HepG2 (cell line): ENCODE data around the gene SCAF4. TPM values are rescaled to one million over a fixed set of nuclear protein-coding genes. Genes with fewer than 3 reads are reported as not detected.

ENCODE experiments used
- ATAC-seq: fragments of 200-7000 bp; cut with Tn5 transposase; 3 replicates; pipeline ENCODE4 v1.9.1; 2020; ENCODE audit warnings: mild to moderate bottlenecking, moderate library complexity
- BruUV-seq: library from RNA; stranded (reverse); fragments of 400-500 nt; replicated peaks from 2 replicates; lab custom pipeline; 2021; lab: Mats Ljungman, UMichigan
- CTCF ChIA-PET: fragments of 300-600 bp; formaldehyde crosslinking; extraction: SDS; loops from one replicate; lab custom pipeline; 2021; ENCODE audit warnings: low total read pairs, inconsistent platforms, low intra/inter-chr PET ratio; lab: Yijun Ruan, JAX
- POLR2A ChIA-PET: fragments of 350-600 bp; sonication (Branson Sonifier 250); formaldehyde crosslinking; loops from one replicate; lab custom pipeline; 2020; ENCODE audit warnings: antibody characterized with exemption, inconsistent platforms; lab: Yijun Ruan, JAX
- DNase-seq: peaks from one replicate; pipeline ENCODE4 v3.0.0-alpha.2; 2015; ENCODE audit warnings: low spot score
- FAIRE-seq: peaks from 3 replicates; lab custom pipeline; 2011; peaks lifted over from hg19 to GRCh38; lab: Jason Lieb, UNC
- H2AFZ ChIP-seq: one replicate; pipeline ENCODE4 v1.6.1; 2011; ENCODE audit warnings: low read length, inconsistent platforms
- H3K27ac ChIP-seq: fragments of 300-600 bp; 3 replicates; pipeline ENCODE4 v1.8.0; 2011; ENCODE audit warnings: mixed run types, mild to moderate bottlenecking, mixed read lengths, low read length, inconsistent platforms; ENCODE audit not compliant: insufficient read depth; ENCODE audit errors: extremely low read length
- H3K27me3 ChIP-seq, 2 experiments: fragments of 200-600 bp in 1 of 2; 2 replicates in 1 of 2; 3 replicates in 1 of 2; pipeline versions ENCODE4 v1.6.0 to v1.8.0; 2011; ENCODE audit warnings: low read length in 2 of 2, mild to moderate bottlenecking in 2 of 2, moderate library complexity in 2 of 2, inconsistent platforms in 1 of 2; ENCODE audit not compliant: insufficient read depth in 2 of 2, control insufficient read depth in 1 of 2
- H3K36me3 ChIP-seq, 2 experiments: fragments of 200-600 bp in 1 of 2; replicated peaks in 1 of 2; 2 replicates in 1 of 2; 3 replicates in 1 of 2; pipeline versions ENCODE4 v1.5.1 to v1.8.0; 2011; ENCODE audit warnings: low read length in 2 of 2, inconsistent platforms in 1 of 2; ENCODE audit not compliant: insufficient read depth in 2 of 2, control insufficient read depth in 1 of 2
- H3K4me1 ChIP-seq: 2 replicates; pipeline ENCODE4 v1.5.1; 2012; ENCODE audit warnings: low read length, inconsistent platforms; ENCODE audit not compliant: insufficient read depth
- H3K4me2 ChIP-seq: 2 replicates; pipeline ENCODE4 v1.6.0; 2011; ENCODE audit warnings: low read depth, low read length, inconsistent platforms
- H3K4me3 ChIP-seq, 3 experiments: fragments of 200-600 bp in 1 of 3; sonication (generic), shearing (Covaris generic) in 1 of 3; replicated peaks in 1 of 3; 2 replicates each; pipeline ENCODE4 v1.5.1; 2011 to 2016; ENCODE audit warnings: low read length in 3 of 3, inconsistent platforms in 2 of 3, low read depth in 2 of 3, mild to moderate bottlenecking in 2 of 3, control low read depth in 1 of 3, mixed read lengths in 1 of 3; ENCODE audit not compliant: insufficient read depth in 1 of 3
- H3K79me2 ChIP-seq: one replicate; pipeline ENCODE4 v1.6.1; 2011; ENCODE audit warnings: low read length, inconsistent platforms; ENCODE audit not compliant: insufficient read depth
- H3K9ac ChIP-seq: 2 replicates; pipeline ENCODE4 v1.6.0; 2011; ENCODE audit warnings: mild to moderate bottlenecking, low read depth, low read length, inconsistent platforms; ENCODE audit not compliant: insufficient read depth
- H3K9me3 ChIP-seq: 2 replicates; pipeline ENCODE4 v1.5.1; 2012; ENCODE audit warnings: mild to moderate bottlenecking, low read length
- H4K20me1 ChIP-seq: 2 replicates; pipeline ENCODE4 v1.6.0; 2011; ENCODE audit warnings: inconsistent platforms, mild to moderate bottlenecking, low read length, moderate library complexity; ENCODE audit not compliant: insufficient read depth
- AGO2 ChIP-seq: fragments of 200-400 bp; formaldehyde crosslinking; optimal IDR thresholded peaks from 2 replicates; pipeline ENCODE3; 2017; ENCODE audit warnings: mild to moderate bottlenecking, low read depth, low read length, moderate library complexity
- HDAC1 ChIP-seq: sonication (generic); formaldehyde crosslinking; IDR thresholded peaks from 2 replicates; pipeline ENCODE4 v1.5.1; 2020; ENCODE audit warnings: mild to moderate bottlenecking, missing genetic modification reagents
- MAF1 ChIP-seq: sonication (generic); formaldehyde crosslinking; IDR thresholded peaks from 2 replicates; pipeline ENCODE4 v1.5.0; 2020; ENCODE audit warnings: missing genetic modification reagents, borderline replicate concordance
- MTA1 ChIP-seq: sonication (generic); formaldehyde crosslinking; IDR thresholded peaks from 2 replicates; pipeline ENCODE4 v1.4.0; 2020; ENCODE audit warnings: missing genetic modification reagents, mild to moderate bottlenecking, borderline replicate concordance
- NFE2L1 ChIP-seq: sonication (generic); formaldehyde crosslinking; IDR thresholded peaks from 2 replicates; pipeline ENCODE4 v1.4.0; 2020; ENCODE audit warnings: missing genetic modification reagents, mild to moderate bottlenecking, borderline replicate concordance
- SP4 ChIP-seq: sonication (generic); formaldehyde crosslinking; IDR thresholded peaks from 2 replicates; pipeline ENCODE4 v1.8.1; 2023; ENCODE audit warnings: mild to moderate bottlenecking, missing genetic modification reagents
- THAP11 ChIP-seq: IDR thresholded peaks from 2 replicates; pipeline ENCODE4 v1.6.1; 2016; ENCODE audit warnings: missing biosample characterization, missing genetic modification reagents
- ZNF296 ChIP-seq: sonication (generic); formaldehyde crosslinking; conservative IDR thresholded peaks from 2 replicates; pipeline ENCODE4 v1.5.0; 2020; ENCODE audit warnings: mild to moderate bottlenecking, missing genetic modification reagents
- ZNF335 ChIP-seq: sonication (generic); formaldehyde crosslinking; IDR thresholded peaks from 2 replicates; pipeline ENCODE4 v1.4.0; 2020; ENCODE audit warnings: missing genetic modification reagents
- ZNF552 ChIP-seq: sonication (generic); formaldehyde crosslinking; IDR thresholded peaks from 2 replicates; pipeline ENCODE4 v1.9.0; 2022; ENCODE audit warnings: missing genetic modification reagents, mild to moderate bottlenecking, borderline replicate concordance
- ZNF616 ChIP-seq: sonication (generic); formaldehyde crosslinking; IDR thresholded peaks from 2 replicates; pipeline ENCODE4 v1.5.0; 2020; ENCODE audit warnings: low read depth, mild to moderate bottlenecking, missing genetic modification reagents
- ZNF703 ChIP-seq: sonication (generic); formaldehyde crosslinking; IDR thresholded peaks from 2 replicates; pipeline ENCODE4 v1.5.1; 2020; ENCODE audit warnings: missing genetic modification reagents, mild to moderate bottlenecking, moderate library complexity, borderline replicate concordance
- WGBS: methylation state at CpG from one replicate; pipeline ENCODE4 v1.1.6; 2017; ENCODE audit warnings: low lambda C conversion rate; 5-methylcytosine and 5-hydroxymethylcytosine counted together
- in situ Hi-C: cut with HindIII; loops from 2 replicates; pipeline ENCODE4 v1.10.0; 2017; ENCODE audit warnings: low pct_unique_long_range_greater_than_20kb; ENCODE audit not compliant: extremely low pct_ligation_motif_present
- intact Hi-C: fragments of 100-400 bp; cut with micrococcal nuclease; formaldehyde crosslinking; loops from one replicate; pipeline ENCODE4 v1.10.0; 2022; ENCODE audit not compliant: unreplicated experiment
- polyA plus RNA-seq, 8 experiments: library from polyadenylated mRNA; depleted of rRNA in 3 of 8; stranded (reverse) in 7 of 8; unstranded in 1 of 8; fragments of >200 nt; fragmentation: Illumina TruSeq in 4 of 8; extraction: Trizol in 4 of 8; gene quantifications; 2 replicates each; pipeline versions ENCODE4 v1.2.1 to v1.2.3, GENCODE V29; 2011 to 2016; ENCODE audit warnings: low read depth in 4 of 8, missing spikeins in 1 of 8, mixed read lengths in 1 of 8; ENCODE audit not compliant: insufficient read depth in 1 of 8
- total RNA-seq, 5 experiments: library from RNA; depleted of rRNA; stranded (reverse); fragments of >200 nt; fragmentation: Illumina TruSeq; extraction: Trizol; gene quantifications; 2 replicates each; pipeline ENCODE4 v1.2.3, GENCODE V29; 2016; ENCODE audit warnings: low read depth in 1 of 5
- TF ChIP-seq, protein P1 (sequence below): sonication (generic); formaldehyde crosslinking; IDR thresholded peaks from 2 replicates; pipeline ENCODE4 v1.4.0; 2020; ENCODE audit warnings: missing genetic modification reagents

Gene SCAF4
- total and polyA plus RNA-seq, 2 of the 13 experiments (the other 11 are each of a cell fraction or from before 2014, with no cell fraction given) = 9.1 to 11.5 TPM

DNA sequence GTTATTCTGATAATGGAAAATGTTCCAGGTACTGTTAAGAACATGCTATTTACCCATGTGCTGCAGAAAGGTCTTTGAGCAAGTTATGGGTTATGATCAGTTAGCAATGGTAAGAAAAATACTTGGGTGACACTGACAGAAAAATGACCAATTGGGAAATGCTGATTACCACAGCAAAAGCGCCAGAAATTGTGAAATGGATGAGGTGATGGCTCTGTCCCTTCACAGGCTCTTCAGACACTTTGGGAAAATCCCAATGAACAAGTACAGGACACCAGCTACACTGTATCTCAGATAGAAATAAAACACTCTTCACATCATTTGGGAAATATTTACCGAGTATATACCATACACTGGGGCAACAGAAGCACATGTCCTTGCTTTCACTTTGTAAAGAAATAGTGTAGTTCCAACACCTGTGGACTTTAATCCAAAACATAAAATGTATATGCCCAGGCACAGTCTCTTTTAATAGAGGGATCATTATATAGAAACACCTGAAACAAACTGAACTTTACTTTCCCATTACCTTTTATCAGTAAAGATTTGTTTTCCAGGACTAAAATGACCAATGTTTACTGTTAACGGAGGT lies 58.5 kb downstream of the SCAF4 start (continued):
- TF ChIP-seq ZNF616 (CRISPR knock-in tag) = no peak
- TF ChIP-seq SP4 (CRISPR knock-in tag) = no peak
- no peak for TF ChIP-seq ZNF552 (CRISPR knock-in tag)
- TF ChIP-seq THAP11 = no peak
- TF ChIP-seq ZNF335 (CRISPR knock-in tag) = no peak
- TF ChIP-seq MAF1 (CRISPR knock-in tag) = no peak
- no peak for TF ChIP-seq NFE2L1
- TF ChIP-seq ZNF703 = no peak
- no peak for TF ChIP-seq ZNF296 (CRISPR knock-in tag)
- TF ChIP-seq MTA1 (CRISPR knock-in tag) = no peak

DNA sequence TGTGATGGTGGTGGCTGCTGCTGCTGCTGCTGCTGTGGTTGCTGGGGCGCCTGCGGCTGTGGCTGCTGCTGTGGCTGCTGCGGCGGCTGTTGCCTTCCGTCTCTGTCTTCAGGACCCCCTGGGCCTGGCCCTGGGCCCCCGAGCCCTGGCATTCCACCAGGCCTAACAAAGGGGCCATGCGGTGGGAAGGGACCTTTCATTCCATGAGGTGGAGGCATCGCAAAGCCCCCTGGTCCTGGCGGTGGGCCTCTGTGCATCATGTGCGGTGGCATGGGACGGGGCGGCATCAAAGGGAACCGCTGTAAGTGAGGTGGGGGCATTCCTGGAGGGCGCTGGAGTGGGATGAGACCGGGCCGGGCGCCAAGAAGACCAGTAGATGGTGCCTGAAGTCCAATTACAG lies 60.0 kb downstream of the SCAF4 start:
- Histone ChIP-seq H3K9me3 (no peaks in the 10 kb centered on the region), H3K79me2 (no peaks in the 10 kb centered on the region), H3K4me1 (no peaks in the 10 kb centered on the region), H3K27ac (no peak overlapping the region), H3K9ac (no peak overlapping the region), H3K27me3 (no peaks in the 10 kb centered on the region; a peak in 1 of 5 replicates), H3K4me2 (no peak overlapping the region), H4K20me1 (peaks cover 3% of the 10 kb centered on the region; the same call in 1 of the 2 replicates), H2AFZ (no peak overlapping the region), H3K4me3 (no peak overlapping the region), H3K36me3 (peaks cover 5 to 30% of the 10 kb centered on the region in 2 experiments)
- no peak for DNase-seq
- ChIA-PET CTCF (no interaction called here), POLR2A (no interaction called here)
- ATAC-seq = peak; percentile 34
- intact Hi-C loops = no loop called here
- TF ChIP-seq AGO2 = peak; percentile 82
- TF ChIP-seq, protein P1, sequence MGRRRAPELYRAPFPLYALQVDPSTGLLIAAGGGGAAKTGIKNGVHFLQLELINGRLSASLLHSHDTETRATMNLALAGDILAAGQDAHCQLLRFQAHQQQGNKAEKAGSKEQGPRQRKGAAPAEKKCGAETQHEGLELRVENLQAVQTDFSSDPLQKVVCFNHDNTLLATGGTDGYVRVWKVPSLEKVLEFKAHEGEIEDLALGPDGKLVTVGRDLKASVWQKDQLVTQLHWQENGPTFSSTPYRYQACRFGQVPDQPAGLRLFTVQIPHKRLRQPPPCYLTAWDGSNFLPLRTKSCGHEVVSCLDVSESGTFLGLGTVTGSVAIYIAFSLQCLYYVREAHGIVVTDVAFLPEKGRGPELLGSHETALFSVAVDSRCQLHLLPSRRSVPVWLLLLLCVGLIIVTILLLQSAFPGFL (CRISPR knock-in tag) = no peak
- TF ChIP-seq HDAC1 (CRISPR knock-in tag) = no peak
- FAIRE-seq = no peak
- WGBS = over 99% methylated on average over 10 of the region's 17 CpGs
- in situ Hi-C loops = no loop called here
- no TSS peak for BruUV-seq
